ENCODE data around the gene CARD10. TPM values are rescaled to one million over a fixed set of nuclear protein-coding genes. Genes with fewer than 3 reads are reported as not detected.

CARD10 gene
- total RNA-seq, 1 donor from 2014 or later, result 0.11 TPM

GRCh38 chr22:37443977-37444376, 75.2 kb downstream of the CARD10 start:
- intact Hi-C loops (cut with micrococcal nuclease), result no loop called here

- intact Hi-C loops (cut with micrococcal nuclease), result no loop called here
Measured at GRCh38 chr22:37443086-37443485, 76.1 kb downstream of the CARD10 start.

DNA sequence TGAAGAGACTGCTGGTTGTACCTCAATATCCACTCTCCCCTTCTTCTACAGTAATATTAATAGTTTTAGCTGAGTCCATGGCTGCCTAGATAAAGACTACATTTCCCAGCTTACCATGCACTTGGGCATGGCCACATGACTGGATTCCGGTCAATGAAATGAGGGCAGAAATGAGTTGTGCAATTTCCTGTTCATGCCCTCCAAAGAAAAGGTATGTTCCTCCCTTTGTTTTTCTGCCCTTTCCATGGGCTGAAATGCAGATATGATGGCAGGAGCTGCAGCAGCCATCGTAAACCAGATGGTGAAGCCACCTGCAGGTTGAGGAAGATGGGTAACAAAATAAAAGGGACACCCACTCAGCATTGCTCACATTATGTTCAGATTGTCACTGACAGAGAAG, 76.7 kb downstream of the CARD10 start:
- intact Hi-C loops (cut with micrococcal nuclease), result no loop called here

DNA sequence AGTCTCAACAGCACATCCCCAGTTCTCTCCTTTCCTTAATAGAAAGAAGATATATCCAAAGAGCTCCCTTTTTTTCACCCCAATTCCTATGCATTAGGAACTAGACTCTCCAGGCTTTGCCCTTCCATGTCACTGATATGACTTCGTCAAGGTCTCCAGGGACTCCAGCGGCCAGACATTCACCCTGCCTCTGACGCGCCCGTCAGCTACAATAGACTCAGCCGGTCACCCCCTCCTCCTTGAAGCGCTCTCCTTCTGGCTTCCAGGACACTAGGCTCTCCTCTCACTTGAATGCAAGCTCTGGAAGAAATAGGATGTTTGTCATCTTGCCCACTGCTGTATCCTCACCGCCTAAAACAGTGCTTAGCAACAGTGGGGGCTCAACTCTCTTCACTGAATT, 77.1 kb downstream of the CARD10 start:
- intact Hi-C loops (cut with micrococcal nuclease), result no loop called here

DNA sequence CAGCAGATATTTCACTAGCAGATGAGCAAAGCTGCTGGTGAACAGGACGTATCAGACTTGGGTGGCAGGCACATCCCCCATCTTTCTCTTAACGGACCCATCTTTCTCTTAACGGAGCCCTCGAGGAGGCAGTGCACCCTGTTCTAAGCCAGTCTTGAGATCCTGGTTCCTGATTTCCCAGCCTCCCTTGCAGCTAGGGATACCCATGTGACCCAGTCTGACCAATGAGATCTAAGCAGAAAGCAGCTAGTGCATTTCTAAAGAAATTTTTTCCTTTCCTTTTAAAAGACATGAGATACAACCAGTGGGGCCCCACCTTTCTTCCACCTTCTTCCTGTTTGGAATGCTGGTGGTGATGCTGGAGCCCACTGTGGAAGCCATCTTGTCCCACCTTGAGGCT, 78.3 kb downstream of the CARD10 start:
- intact Hi-C loops (cut with micrococcal nuclease), result no loop called here

Other genes with a start within 250 kb of the CARD10 start
- 89.5 and 91.2 TPM in 2 replicates for gene CYTH4, start 236.9 kb downstream of the CARD10 start, total RNA-seq
- 0.07 and 0.20 TPM in 2 replicates for gene ELFN2, start 91.9 kb downstream of the CARD10 start, total RNA-seq
- 247 and 250 TPM in 2 replicates for gene MFNG, start 33.0 kb downstream of the CARD10 start, total RNA-seq
- 0.11 and 0.16 TPM in 2 replicates for gene CDC42EP1, start 41.1 kb upstream of the CARD10 start, total RNA-seq
- not detected in 2 replicates for gene LGALS2, start 60.7 kb upstream of the CARD10 start, total RNA-seq
- 58.8 and 62.7 TPM in 2 replicates for gene GGA1, start 89.4 kb upstream of the CARD10 start, total RNA-seq
- gene SH3BP1, start 120.3 kb upstream of the CARD10 start, total RNA-seq, result 152 and 161 TPM in 2 replicates
- gene PDXP, start 139.3 kb upstream of the CARD10 start, total RNA-seq, result 24.5 and 26.6 TPM in 2 replicates
- gene LGALS1, start 156.2 kb upstream of the CARD10 start, total RNA-seq, result 1,468 and 1,502 TPM in 2 replicates
- gene NOL12, start 166.9 kb upstream of the CARD10 start, total RNA-seq, result 54.9 and 61.7 TPM in 2 replicates
- 48.6 and 49.3 TPM in 2 replicates for gene TRIOBP, start 177.6 kb upstream of the CARD10 start, total RNA-seq